SHP77 (cell line): Measurements from ENCODE around the gene TYK2.
A peak's percentile ranks its signal among the peaks of the same experiment; 100 is the strongest.
"Not testable (repeated sequence)": the region's sequence is repeated elsewhere in the genome, so short reads cannot be mapped to it uniquely, and the experiment has no call there.

ENCODE experiments used
- DNase-seq, 2 experiments: peaks; one replicate each; lab custom pipeline; 2025; lab: John Stamatoyannopoulos, UW

TYK2 gene

DNA sequence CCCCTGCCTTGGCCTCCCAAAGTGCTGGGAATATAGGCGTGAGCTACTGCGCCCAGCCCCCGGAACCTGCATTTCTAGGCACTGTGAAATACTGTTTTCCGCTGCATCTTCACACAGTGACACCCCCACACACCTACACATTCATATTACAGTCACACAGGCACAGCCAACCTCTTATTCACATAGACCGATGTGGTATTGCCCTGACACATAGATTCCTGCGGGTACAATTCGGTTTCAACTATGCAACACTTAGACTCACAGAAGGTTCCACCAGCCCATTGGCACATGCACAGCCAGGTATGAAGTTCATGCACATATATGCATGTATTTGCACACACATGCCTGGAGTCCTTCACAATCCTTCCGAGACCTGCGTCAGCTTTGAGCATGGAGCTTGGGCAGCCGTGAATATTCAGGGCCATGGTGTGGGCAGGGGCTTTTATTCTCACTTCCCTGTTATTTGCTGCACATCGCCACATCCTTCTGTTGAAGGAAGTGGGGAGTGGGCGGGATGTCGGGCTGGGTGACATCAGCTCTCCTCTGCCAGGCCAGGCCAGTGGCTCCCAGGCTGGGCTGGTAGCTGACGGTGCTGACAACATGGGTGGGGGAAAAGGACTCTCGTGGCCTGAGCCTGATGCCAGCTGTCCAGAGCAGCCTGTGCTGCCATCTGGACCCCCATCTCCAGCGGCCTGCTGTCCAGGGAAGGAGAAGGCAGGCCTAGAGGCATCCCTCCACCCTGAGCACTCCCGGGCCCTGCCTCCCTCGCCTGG lies 28.3 kb upstream of the TYK2 start:
- no peak for DNase-seq

- DNase-seq, result no peak
Measured at GRCh38 chr19:10407096-10407495, 26.7 kb upstream of the TYK2 start.

DNA sequence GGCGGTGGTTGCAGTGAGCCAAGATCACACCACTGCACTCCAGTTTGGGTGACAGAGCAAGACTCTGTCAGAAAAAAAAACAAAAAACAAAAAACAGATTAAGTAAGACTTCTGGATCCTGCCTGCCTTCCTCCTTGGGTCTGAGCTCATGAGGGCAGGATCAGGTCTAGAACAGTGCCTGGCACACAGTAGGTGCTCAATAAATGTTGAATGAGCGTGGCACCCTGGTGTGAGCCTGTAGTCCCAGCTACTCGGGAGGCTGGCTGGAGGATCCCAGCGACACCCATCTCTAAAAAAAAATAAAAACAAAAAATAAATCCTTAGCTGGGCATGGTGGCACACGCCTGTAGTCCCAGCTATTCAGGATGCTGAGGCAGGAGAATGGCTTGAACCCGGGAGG lies 25.8 kb upstream of the TYK2 start:
- DNase-seq, result no peak

GRCh38 chr19:10404888-10405820 lies 24.8 kb upstream of the TYK2 start:
- DNase-seq, result no peak

DNA sequence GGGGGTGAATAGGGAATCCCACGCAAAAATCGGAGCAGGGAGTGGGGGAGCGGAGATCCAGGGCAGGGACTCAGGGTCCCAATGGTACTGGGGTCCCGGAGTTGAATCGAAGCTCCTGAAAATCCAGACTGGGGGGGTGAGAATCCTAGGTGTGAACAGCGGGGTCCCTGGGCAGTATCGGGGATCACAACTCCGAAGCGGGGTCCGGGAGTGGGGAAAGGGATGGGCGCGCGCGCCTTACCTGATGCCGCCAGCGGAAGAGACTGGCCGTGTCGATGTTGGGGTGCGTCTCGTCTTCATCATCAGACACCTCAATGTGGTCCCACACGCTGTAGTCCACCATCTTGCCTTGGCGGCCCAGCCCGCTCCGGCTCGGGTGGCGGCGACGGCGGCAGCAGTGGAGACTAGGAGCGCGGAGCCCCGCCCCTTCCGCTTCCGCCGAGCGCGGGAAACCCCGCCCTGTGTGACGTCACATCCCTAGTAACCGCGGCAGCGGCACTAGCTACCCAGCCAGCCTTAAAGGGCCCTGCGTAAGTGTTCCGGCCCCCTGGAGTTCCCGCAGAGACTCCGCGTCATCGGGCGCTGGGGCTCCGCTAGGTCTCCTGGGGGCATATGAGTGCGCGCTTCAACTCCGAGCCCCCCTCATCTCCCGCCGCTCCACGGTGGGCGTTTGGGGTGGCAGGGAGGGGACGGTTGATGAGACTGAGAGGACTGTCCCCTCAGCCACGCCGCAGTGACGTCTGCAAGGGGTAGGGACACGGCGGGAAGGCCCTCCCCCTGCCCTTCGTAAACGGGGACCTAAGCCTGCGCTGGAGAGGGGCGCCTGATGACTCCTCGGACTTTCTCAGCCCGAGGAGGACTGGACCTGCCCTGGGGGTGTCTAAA lies 23.0 kb upstream of the TYK2 start, which contains the start of gene CDC37:
Gene CDC37, minus strand, starts transcription at position 406 of the 885 bp plus-strand sequence. Its CDS starts 63 bp downstream, at position 343.
- DNase-seq, result peak; percentile 83 to 92

- no peak for DNase-seq
Measured at GRCh38 chr19:10402441-10403038, 22.2 kb upstream of the TYK2 start.

DNA sequence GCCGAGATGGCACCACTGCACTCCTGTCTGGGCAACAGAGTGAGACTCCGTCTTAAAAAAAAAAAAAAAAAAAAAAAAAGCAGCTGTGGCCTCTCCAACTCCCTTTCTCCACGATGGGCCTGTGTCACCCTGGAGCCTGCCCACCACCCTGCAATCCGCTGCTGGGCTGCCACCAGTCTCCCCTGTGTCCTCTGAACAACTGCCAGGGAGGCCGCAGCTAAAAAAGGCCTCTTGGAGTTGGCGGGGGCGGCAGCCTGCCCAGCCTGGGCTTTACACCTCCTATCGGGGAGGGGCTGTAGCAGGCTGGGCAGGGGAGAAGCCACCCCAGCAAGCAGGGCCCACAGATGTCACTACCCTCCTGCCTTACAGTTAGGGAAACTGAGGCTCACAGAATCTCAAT lies 19.5 kb upstream of the TYK2 start:
- no peak for DNase-seq

DNA sequence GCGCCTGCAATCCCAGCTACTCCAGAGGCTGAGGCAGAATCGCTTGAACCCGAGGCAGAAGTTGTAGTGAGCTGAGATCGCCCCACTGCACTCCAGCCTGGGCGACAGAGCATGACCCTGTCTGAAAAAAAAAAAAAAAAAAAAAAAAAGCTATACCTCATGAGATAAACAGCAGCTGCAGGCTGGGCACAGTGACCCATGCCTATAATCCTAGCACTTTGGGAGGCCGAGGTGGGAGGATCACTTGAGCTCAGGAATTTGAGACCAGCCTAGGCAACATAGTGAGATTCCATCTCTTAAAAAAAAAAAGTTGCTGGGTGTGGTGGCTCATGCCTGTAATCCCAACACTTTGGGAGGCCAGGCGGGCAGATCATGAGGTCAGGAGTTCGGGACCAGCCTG lies 19.0 kb upstream of the TYK2 start:
- not testable (repeated sequence) for DNase-seq

- no peak for DNase-seq
Measured at GRCh38 chr19:10398819-10399218, 18.4 kb upstream of the TYK2 start.

DNA sequence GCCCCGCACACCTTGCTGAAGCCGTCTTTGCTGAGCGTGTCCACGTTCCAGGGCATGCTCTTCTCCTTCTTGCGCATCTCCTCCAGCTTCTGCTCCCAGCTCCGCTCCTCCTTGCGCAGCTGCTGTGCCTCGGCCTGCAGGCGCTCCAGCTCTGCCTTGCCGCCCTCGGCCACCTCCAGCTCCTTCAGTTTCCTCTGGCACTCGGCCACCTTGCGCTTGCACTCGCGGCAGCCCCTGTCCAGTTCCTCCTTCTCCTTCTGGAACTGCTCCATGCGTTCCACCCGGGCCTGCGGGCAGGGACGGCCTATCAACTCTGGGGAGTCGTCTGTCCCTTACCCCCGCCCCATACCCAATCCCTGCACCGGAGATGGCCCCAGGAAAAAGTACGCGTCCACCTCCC lies 15.5 kb upstream of the TYK2 start:
- DNase-seq, result no peak

- no peak for DNase-seq
Measured at GRCh38 chr19:10395436-10395835, 15.1 kb upstream of the TYK2 start.

GRCh38 chr19:10395003-10395402 lies 14.6 kb upstream of the TYK2 start:
- DNase-seq, result no peak

DNA sequence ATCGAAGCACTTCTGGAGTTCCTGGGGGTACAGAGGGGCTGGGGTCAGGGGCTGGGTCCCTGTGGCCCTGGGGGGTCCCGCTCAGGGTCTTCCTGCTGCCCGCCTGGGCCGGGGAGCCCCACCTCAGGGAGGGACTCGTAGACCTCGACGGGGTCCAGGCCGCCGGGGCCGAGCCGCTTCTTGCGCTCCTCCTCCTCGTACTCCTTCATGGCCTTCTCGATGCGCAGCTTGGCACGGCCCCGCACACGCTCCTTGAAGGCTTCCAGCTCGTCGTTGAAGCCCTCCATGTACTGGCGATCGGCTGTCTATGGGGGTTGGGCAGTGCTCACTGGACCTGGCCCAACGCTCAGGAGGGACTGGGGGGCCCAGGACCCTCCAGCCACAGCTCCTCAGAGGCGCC lies 12.8 kb upstream of the TYK2 start:
- DNase-seq, result no peak

GRCh38 chr19:10392120-10392519 lies 11.7 kb upstream of the TYK2 start:
- DNase-seq, result no peak

GRCh38 chr19:10390652-10391286 lies 10.4 kb upstream of the TYK2 start:
- DNase-seq, result peak in 1 of 2 experiments; percentile 65

DNA sequence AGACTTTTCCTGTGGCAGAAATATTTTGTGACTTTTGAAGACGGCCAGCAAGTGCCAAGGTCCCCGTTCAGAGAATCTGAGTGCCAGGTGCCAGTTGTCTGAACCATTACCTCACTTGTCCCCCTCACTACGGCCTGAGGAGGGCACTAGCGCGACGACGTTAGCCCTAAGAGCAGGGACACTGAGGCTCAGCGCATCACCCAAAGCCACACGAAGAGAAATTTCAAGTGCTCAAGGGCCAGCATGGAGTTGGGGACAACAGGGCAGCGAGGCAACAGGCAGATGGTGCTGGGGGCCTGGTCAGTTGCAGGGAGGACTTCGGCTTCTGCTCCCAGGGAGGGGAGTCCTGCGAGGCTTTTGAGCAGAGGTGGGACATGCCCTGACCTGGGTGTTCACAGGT lies 9.5 kb upstream of the TYK2 start:
- DNase-seq, result no peak

DNA sequence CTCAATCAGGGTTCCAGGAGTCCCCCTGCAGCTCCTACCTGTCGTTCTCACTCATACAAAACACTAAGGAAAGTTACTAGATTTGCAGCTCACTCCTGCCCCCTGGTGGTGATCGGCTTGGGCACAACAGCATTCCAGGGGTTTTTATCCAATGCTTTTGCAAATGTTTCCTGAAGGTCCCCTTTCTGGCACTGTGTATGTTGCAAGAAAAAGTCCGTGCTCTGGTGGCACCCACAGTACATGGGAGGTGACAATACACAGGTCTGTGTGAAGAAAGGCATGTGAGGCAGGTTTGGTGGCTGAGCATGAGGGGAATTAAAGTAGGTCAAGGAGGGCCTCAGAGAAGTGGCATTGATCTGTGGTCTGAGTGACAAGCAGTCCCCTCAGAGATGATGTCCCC lies 8.6 kb upstream of the TYK2 start:
- peak; percentile 55 to 75 for DNase-seq

GRCh38 chr19:10384580-10384979 lies 4.2 kb upstream of the TYK2 start:
- no peak for DNase-seq

GRCh38 chr19:10383223-10383499 lies 2.8 kb upstream of the TYK2 start:
- DNase-seq, result not testable (repeated sequence)

GRCh38 chr19:10379880-10380312 lies 476 bp downstream of the TYK2 start:
- DNase-seq, result no peak

DNA sequence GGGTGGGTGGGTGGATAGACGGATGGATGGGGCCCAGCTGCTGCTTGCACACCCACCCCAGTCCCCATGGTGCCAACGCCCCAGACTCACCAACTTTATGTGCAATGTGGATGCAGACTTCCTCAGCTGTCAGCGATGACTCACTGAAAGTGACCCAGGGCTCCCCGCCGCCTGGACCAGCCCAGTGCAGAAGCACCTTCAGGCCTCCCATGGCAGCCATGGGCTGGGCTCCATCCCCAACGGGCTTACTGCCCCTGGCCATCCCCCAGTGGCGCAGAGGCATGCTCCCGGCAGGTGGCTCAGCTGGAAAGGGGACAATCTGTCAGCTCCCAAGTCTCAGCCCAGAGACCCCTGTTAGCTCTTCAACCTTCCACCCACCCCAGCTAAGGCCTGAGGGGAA lies 2.2 kb downstream of the TYK2 start:
- DNase-seq, result no peak
